ENCODE data around the gene FOXC1.
A peak's percentile ranks its signal among the peaks of the same experiment; 100 is the strongest.

FOXC1 gene

GRCh38 chr6:1584996-1585668 is 24.6 kb upstream of the FOXC1 start:
- DNase-seq (ENCODE audit: low spot score) = no peak

GRCh38 chr6:1585669-1586049 is 24.1 kb upstream of the FOXC1 start:
- no peak for DNase-seq (ENCODE audit: low spot score)

- no peak for DNase-seq (ENCODE audit: low spot score)
These were observed 23.5 kb upstream of the FOXC1 start for GRCh38 chr6:1586256-1586655.

DNA sequence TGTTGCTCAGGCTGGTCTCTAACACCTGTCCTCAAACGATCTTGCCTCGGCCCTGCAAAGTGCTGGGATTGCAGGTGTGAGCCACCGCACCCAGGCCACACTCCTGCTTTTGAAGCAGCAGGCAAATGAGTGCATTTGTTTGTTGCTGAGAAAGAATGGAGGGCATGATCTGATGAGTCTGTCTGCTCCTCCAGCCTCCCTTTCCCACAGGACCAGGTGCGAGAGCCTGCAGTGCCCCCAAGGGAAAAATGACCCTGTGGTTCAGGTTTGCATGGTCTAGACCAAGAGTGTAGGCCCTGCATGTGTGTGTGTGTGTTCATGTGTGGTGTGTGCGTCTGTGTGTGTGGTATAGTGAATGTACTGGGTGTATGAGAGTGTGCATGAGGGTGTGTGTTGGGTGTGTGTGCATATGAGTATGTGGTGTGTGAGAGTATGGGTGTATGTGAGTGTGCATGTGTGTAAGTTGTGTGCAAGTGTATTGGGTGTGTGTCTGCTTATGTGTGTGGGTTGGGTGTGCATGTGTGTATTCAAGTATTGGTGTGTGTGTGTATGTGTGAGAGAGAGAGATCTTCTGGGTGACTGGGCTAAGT is 22.8 kb upstream of the FOXC1 start:
- DNase-seq (ENCODE audit: low spot score) = no peak

GRCh38 chr6:1587546-1587945 is 22.2 kb upstream of the FOXC1 start:
- no peak for DNase-seq (ENCODE audit: low spot score)

GRCh38 chr6:1587977-1588376 is 21.7 kb upstream of the FOXC1 start:
- DNase-seq (ENCODE audit: low spot score) = no peak

DNA sequence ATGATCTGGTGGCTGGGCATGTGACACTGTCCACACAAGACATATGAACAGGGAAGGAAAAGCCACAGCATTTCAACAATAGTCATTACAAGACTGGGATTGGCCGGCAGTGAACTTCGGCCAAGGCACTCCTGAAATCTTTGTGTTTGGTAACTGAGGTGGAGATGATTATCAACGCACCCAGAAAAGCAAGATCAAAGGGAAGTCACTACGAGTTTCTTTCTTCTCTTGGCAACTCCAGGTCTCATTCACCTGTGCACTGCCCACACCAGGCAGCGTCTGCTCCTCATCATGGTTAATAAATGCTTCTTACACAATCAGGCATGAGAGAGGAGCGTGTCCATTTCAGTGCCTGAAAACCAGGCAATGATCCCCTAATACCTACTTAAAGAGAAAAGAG is 20.5 kb upstream of the FOXC1 start:
- no peak for DNase-seq (ENCODE audit: low spot score)

DNA sequence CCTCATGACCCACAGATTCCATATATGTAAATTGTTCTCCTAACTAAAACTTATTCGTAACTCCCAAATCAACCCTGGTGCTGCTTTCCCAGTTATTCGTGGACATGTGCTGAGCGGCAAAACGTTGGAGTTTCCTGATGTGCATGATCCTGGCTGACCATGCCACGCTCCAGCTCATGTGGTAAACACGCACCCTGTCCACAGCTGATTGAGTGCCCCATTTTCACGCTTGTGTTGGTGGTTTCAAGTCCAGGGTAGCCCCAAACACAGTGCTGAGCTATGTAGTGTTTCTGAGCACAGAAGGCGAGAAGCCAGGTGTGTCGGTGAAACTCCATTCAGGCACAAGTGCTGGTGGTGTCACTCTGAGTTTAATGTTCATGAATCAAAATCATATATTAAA is 19.1 kb upstream of the FOXC1 start:
- DNase-seq (ENCODE audit: low spot score) = no peak

- no peak for DNase-seq (ENCODE audit: low spot score)
These were observed 18.5 kb upstream of the FOXC1 start for GRCh38 chr6:1591243-1591642.

- DNase-seq (ENCODE audit: low spot score) = no peak
These were observed 17.8 kb upstream of the FOXC1 start for GRCh38 chr6:1591926-1592325.

GRCh38 chr6:1592852-1593251 is 16.9 kb upstream of the FOXC1 start:
- DNase-seq (ENCODE audit: low spot score) = no peak

- no peak for DNase-seq (ENCODE audit: low spot score)
These were observed 16.3 kb upstream of the FOXC1 start for GRCh38 chr6:1593286-1593957.

GRCh38 chr6:1593958-1594314 is 15.8 kb upstream of the FOXC1 start:
- DNase-seq (ENCODE audit: low spot score) = no peak

DNA sequence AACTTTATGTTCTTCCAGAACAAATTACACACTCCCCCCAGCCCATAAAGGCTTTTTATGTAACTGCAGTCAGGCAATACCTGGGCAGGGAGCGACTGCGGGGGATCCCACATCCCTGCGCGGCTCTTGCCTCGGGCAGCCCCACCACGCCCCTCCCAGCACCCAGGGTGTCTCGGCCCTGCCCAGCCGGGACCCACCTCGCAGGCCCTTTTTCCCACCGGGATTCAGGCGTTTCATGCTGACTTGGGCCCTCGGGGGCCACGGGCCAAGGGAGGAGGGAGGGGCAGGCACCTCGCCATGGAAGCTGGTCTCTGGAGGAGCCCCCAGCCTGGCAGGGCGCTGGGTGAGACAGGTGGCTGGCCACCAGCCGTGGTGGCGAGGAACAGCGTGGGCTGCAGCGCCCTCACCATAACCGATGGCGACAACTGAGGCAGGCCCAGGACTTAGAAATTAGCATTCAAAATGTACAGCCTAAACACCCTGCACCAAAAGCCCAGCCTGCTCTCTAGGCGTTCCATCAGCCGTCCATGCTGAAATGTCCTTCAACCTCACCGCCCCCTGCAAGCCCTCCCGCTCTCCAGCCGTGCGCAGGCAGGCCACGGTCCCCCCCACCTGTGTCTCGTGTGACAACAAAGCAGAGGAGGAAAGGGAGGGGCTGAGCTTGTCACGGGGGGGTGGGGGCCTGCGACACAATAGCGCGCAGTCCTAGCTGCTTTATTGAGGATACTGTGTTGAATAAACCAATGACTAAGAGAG is 15.1 kb upstream of the FOXC1 start:
- DNase-seq (ENCODE audit: low spot score) = no peak

GRCh38 chr6:1595271-1596087 is 14.2 kb upstream of the FOXC1 start:
- DNase-seq (ENCODE audit: low spot score) = no peak

DNA sequence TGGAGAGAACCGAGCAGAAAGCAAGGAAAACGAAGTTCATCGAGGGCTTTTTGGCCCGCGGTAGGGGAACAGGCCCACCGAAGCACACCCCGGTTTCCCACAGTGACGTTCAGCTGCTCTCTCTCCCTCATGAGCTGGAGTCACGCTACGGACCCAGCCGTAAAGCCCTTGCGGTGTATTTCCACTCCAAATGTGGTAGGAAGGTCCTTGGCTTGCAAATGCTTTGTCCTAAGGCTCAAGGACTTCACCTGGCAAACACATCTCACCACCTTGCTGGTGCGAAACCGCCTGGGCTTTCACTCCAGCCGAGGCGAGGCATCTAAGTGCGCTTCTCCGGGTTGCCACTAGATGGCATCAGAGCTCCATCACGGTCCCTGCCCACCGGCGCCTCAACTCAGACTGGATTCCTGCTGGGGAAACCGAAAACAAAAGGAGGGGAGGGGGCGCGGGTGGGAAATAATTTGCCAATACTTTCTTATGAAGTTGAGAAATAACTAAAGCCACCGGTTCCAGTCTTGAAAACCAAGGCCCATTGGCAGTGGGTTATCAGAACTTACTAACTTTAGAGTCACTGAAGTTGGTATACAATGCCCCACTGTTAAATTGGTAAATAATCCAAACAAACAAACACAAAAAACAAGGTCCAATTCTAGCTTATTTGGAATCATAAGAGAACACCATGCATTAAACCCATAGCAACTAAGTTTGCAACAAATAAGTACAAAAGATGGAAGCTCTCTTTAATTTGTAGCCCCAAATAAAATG is 13.4 kb upstream of the FOXC1 start:
- peak; percentile 60 for DNase-seq (ENCODE audit: low spot score)

GRCh38 chr6:1597121-1597744 is 12.5 kb upstream of the FOXC1 start:
- DNase-seq (ENCODE audit: low spot score) = no peak

GRCh38 chr6:1597924-1598323 is 11.8 kb upstream of the FOXC1 start:
- DNase-seq (ENCODE audit: low spot score) = no peak

- no peak for DNase-seq (ENCODE audit: low spot score)
These were observed 11.3 kb upstream of the FOXC1 start for GRCh38 chr6:1598433-1598832.

DNA sequence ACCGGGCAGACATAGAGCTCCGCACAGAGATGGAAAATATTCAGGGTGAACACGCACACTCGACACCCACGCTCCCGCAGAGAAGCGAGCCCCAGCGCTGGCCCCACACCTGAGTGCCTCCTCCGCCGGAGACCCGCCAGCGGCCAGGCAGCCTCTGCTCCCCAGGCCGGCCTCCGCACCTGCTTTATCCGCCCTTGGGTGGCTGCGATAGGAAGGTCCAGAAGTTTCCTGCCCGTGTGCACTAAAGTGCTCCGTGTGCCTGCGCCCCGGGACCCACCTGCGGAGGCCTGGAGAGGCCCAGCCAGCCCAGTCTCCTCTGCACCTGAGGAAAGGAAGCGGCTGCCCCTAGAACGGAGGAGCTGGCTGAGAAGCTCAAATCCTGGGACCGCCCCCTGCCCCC is 10.8 kb upstream of the FOXC1 start:
- no peak for DNase-seq (ENCODE audit: low spot score)

GRCh38 chr6:1599469-1599868 is 10.2 kb upstream of the FOXC1 start:
- no peak for DNase-seq (ENCODE audit: low spot score)
